Measurements from ENCODE around the gene CRYGD. TPM values are rescaled to one million over a fixed set of nuclear protein-coding genes. Genes with fewer than 3 reads are reported as not detected.

The CRYGD gene
- total and polyA plus RNA-seq, 2 donors (not counting 3 experiments of a cell fraction or from before 2014, with no cell fraction given): not detected

DNA sequence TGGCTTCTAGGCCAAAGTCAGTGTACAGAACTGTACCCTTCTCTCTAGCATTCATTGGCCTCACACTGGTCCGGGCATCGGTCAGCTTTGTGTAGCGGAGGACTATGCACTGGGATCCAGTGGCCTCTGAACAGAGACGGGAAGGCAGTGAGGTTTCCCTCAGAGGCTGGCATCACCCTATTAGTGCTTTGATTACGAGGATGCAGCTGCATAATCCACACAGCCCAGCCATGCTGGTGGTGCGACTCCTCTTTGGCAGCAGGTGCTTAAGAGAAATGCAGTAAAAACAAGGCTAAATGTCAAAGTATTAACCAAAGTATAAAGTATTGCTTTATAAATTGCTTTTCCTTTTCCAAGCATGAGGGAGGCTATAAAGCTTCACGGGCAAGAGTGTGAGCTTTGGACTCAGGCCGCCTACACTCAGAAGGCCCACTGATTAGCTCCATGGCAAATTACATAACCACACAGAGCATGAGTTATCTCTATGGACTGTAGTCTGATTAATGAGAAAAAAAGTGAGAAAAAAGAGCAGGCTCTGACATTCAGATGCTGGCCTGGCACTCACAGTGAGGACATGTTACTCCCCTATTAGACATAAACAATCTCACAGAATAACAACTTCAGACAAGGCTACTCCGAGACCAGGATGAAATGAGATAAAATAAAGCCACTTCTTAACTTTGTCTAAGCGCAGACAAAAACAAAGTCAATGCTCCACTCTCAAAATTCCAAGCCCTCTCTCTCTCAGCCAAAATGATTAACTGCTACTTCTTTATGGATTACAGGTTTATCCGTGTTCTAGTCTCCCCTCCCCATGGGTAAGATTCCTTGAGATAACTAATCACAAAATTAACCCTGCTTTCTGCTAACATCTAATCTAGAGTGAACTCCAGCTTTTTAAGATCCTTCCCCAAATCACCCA is 11.7 kb upstream of the CRYGD start:
- Histone ChIP-seq H3K79me2 (ENCODE audit: control insufficient read depth, insufficient read depth, low read length) (no peaks in the 10 kb centered on the region), H3K36me3 (ENCODE audit: control insufficient read depth in 2 of 2, extremely low read depth in 1 of 2, insufficient read depth in 2 of 2, low read length in 2 of 2) (no peaks in the 10 kb centered on the region), H2AFZ (ENCODE audit: low read depth, low read length) (no peak overlapping the region), H3K27me3 (ENCODE audit: control insufficient read depth in 2 of 2, insufficient read depth in 2 of 2, low read length in 2 of 2) (no peaks in the 10 kb centered on the region), H3K4me2 (ENCODE audit: insufficient read depth, low read length) (no peak overlapping the region), H3K9me1 (replicated peaks; ENCODE audit: control insufficient read depth, extremely low read depth, insufficient read depth, low read length) (no peaks in the 10 kb centered on the region), H3K4me3 (replicated peaks in 1 of 3; ENCODE audit: insufficient read depth in 1 of 3, low read depth in 1 of 3, low read length in 3 of 3) (no peak overlapping the region), H4K20me1 (replicated peaks; ENCODE audit: control insufficient read depth, extremely low read depth, insufficient read depth, low read length) (no peaks in the 10 kb centered on the region), H3K4me1 (ENCODE audit: control insufficient read depth, extremely low read depth, insufficient read depth, low read length) (no peaks in the 10 kb centered on the region), H3K9me3 (replicated peaks; ENCODE audit: control insufficient read depth, insufficient read depth, low read length) (no peaks in the 10 kb centered on the region), H3K9ac (replicated peaks; ENCODE audit: extremely low read depth, insufficient read depth, low read length) (no peak overlapping the region), H3K27ac (ENCODE audit: insufficient read depth, low read depth, low read length) (no peak overlapping the region)
- DNase-seq (ENCODE audit: low read depth, low spot score) (no peak), FAIRE-seq (no peak)
- POLR2A ChIA-PET: no interaction called here
- dilution Hi-C loops (cut with MboI; ENCODE audit: extremely low pct_ligation_motif_present, low sequenced_read_pairs) (no loop called here), intact Hi-C loops (cut with micrococcal nuclease) (no loop called here)
- BruUV-seq (replicated peaks): no TSS peak
- TF ChIP-seq POLR2AphosphoS5 (IDR thresholded peaks at IDR 0.05; ENCODE audit: insufficient read depth, low read depth, low read length) (no peak), MYC (IDR thresholded peaks at IDR 0.05; ENCODE audit: low read depth, low read length) (no peak), EZH2 (IDR thresholded peaks at IDR 0.05; ENCODE audit: borderline replicate concordance, low read depth, low read length, severe bottlenecking) (no peak), GATA2 (IDR thresholded peaks at IDR 0.05; ENCODE audit: insufficient read depth, insufficient read length, low read depth, low read length) (no peak), POLR2A (IDR thresholded peaks at IDR 0.05; ENCODE audit: low read depth, low read length) (no peak), JUN (IDR thresholded peaks at IDR 0.05; ENCODE audit: borderline replicate concordance, insufficient read depth, insufficient read length, low read depth) (no peak), FOS (IDR thresholded peaks at IDR 0.05; ENCODE audit: borderline replicate concordance, insufficient read depth, low read length) (no peak)
- TF ChIP-seq, protein P1, sequence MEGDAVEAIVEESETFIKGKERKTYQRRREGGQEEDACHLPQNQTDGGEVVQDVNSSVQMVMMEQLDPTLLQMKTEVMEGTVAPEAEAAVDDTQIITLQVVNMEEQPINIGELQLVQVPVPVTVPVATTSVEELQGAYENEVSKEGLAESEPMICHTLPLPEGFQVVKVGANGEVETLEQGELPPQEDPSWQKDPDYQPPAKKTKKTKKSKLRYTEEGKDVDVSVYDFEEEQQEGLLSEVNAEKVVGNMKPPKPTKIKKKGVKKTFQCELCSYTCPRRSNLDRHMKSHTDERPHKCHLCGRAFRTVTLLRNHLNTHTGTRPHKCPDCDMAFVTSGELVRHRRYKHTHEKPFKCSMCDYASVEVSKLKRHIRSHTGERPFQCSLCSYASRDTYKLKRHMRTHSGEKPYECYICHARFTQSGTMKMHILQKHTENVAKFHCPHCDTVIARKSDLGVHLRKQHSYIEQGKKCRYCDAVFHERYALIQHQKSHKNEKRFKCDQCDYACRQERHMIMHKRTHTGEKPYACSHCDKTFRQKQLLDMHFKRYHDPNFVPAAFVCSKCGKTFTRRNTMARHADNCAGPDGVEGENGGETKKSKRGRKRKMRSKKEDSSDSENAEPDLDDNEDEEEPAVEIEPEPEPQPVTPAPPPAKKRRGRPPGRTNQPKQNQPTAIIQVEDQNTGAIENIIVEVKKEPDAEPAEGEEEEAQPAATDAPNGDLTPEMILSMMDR (IDR thresholded peaks at IDR 0.05; ENCODE audit: extremely low read depth in 1 of 2, insufficient read depth in 1 of 2, low read depth in 1 of 2, low read length in 2 of 2): no peak
- TF ChIP-seq, protein P2, sequence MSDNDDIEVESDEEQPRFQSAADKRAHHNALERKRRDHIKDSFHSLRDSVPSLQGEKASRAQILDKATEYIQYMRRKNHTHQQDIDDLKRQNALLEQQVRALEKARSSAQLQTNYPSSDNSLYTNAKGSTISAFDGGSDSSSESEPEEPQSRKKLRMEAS (IDR thresholded peaks at IDR 0.05; ENCODE audit: insufficient read depth, insufficient read length): no peak
- CTCF ChIA-PET: no interaction called here

Measured in endothelial cell of umbilical vein (primary cell).